ENCODE measurements around the gene CPPED1. TPM values are rescaled to one million over a fixed set of nuclear protein-coding genes. Genes with fewer than 3 reads are reported as not detected.
A peak's percentile ranks its signal among the peaks of the same experiment; 100 is the strongest.

CPPED1 gene
- total RNA-seq, 1 experiment from 2014 or later, result 8.1 TPM

- ChIA-PET POLR2A (no interaction called here), CTCF (no interaction called here), RAD21 (ENCODE audit: low non-redundant PET in 1 of 2, low total read pairs in 2 of 2, uncharacterized antibody in 2 of 2, unreplicated experiment in 2 of 2) (no interaction called here)
- H4K20me1 ChIP-seq (ENCODE audit: insufficient read depth), result no peaks in the 10 kb centered on the region
- no peak for DNase-seq (ENCODE audit: low read depth, low spot score)
- TF ChIP-seq EGR1 (IDR thresholded peaks at IDR 0.05; ENCODE audit: low read depth) (no peak), RAD21 (IDR thresholded peaks at IDR 0.05; ENCODE audit: low read depth) (no peak), JUND (IDR thresholded peaks at IDR 0.05) (no peak), POLR2AphosphoS5 (IDR thresholded peaks at IDR 0.05; ENCODE audit: low read depth, low read length) (no peak), CEBPB (IDR thresholded peaks at IDR 0.05; ENCODE audit: low read depth) (no peak), FOSL1 (IDR thresholded peaks at IDR 0.05; ENCODE audit: low read depth) (no peak), POLR2A (IDR thresholded peaks at IDR 0.05; ENCODE audit: borderline replicate concordance, extremely low read depth, insufficient read depth, insufficient read length) (no peak), ZNF274 (IDR thresholded peaks at IDR 0.05; ENCODE audit: low read depth, low read length) (no peak), ELF1 (IDR thresholded peaks at IDR 0.05; ENCODE audit: borderline replicate concordance, low read depth) (no peak)
- no peaks in the 10 kb centered on the region for H3K36me3 ChIP-seq (ENCODE audit: control insufficient read depth in 1 of 2, insufficient read depth in 2 of 2, low read length in 2 of 2)
- no peak overlapping the region for H2AFZ ChIP-seq (ENCODE audit: low read depth, low read length, poor library complexity, severe bottlenecking)
- no TSS peak for BruUV-seq (replicated peaks)
- no peaks in the 10 kb centered on the region for H3K9me2 ChIP-seq (ENCODE audit: insufficient read depth)
- no peaks in the 10 kb centered on the region for H3K79me2 ChIP-seq (ENCODE audit: insufficient read depth, low read length)
- intact Hi-C loops (cut with micrococcal nuclease), result no loop called here
- 0 out of 2 replicates have a peak, but pooled peaks cover 3% of the 10 kb centered on the region for H3K27me3 ChIP-seq (ENCODE audit: insufficient read depth, low read length)
- H3K4me2 ChIP-seq (ENCODE audit: low read length), result no peak overlapping the region
- H3K4me3 ChIP-seq (replicated peaks in 1 of 2; ENCODE audit: low read depth in 1 of 2, low read length in 2 of 2), result no peak overlapping the region
- ATAC-seq, result no peak
- no peak overlapping the region for H3K9ac ChIP-seq (ENCODE audit: low read length)
- no peaks in the 10 kb centered on the region for H3K9me3 ChIP-seq (ENCODE audit: control insufficient read depth in 1 of 2, insufficient read depth in 1 of 2, low read depth in 1 of 2, low read length in 2 of 2)
- peaks cover 12 to 26% of the 10 kb centered on the region in 2 experiments for H3K4me1 ChIP-seq (ENCODE audit: control insufficient read depth in 1 of 2, insufficient read depth in 2 of 2, low read length in 2 of 2)
- H3K27ac ChIP-seq (ENCODE audit: low read depth, low read length), result no peak overlapping the region
These were observed 178.0 kb downstream of the CPPED1 start for GRCh38 chr16:12625716-12626115.

- RAD21 ChIA-PET (ENCODE audit: low non-redundant PET in 1 of 2, low total read pairs in 2 of 2, uncharacterized antibody in 2 of 2, unreplicated experiment in 2 of 2), result no interaction called here
- peak; percentile 47; the same call in 1 of the 2 replicates for ATAC-seq
- POLR2A ChIA-PET, result no interaction called here
- Histone ChIP-seq H3K9me2 (ENCODE audit: insufficient read depth) (no peaks in the 10 kb centered on the region), H3K4me1 (ENCODE audit: control insufficient read depth in 1 of 2, insufficient read depth in 2 of 2, low read length in 2 of 2) (peaks cover 12 to 26% of the 10 kb centered on the region in 2 experiments), H3K9ac (ENCODE audit: low read length) (no peak overlapping the region), H2AFZ (ENCODE audit: low read depth, low read length, poor library complexity, severe bottlenecking) (no peak overlapping the region), H3K27me3 (ENCODE audit: insufficient read depth, low read length) (0 out of 2 replicates have a peak, but pooled peaks cover 3% of the 10 kb centered on the region), H3K79me2 (ENCODE audit: insufficient read depth, low read length) (no peaks in the 10 kb centered on the region), H4K20me1 (ENCODE audit: insufficient read depth) (no peaks in the 10 kb centered on the region), H3K4me3 (replicated peaks in 1 of 2; ENCODE audit: low read depth in 1 of 2, low read length in 2 of 2) (no peak overlapping the region), H3K9me3 (ENCODE audit: control insufficient read depth in 1 of 2, insufficient read depth in 1 of 2, low read depth in 1 of 2, low read length in 2 of 2) (no peaks in the 10 kb centered on the region), H3K4me2 (ENCODE audit: low read length) (no peak overlapping the region), H3K36me3 (ENCODE audit: control insufficient read depth in 1 of 2, insufficient read depth in 2 of 2, low read length in 2 of 2) (no peaks in the 10 kb centered on the region), H3K27ac (ENCODE audit: low read depth, low read length) (no peak overlapping the region)
- BruUV-seq (replicated peaks), result no TSS peak
- no peak for DNase-seq (ENCODE audit: low read depth, low spot score)
- CTCF ChIA-PET, result no interaction called here
- TF ChIP-seq TCF7L2 (IDR thresholded peaks at IDR 0.05; ENCODE audit: borderline replicate concordance, extremely low read depth, insufficient read depth, insufficient read length) (no peak), POLR2A (IDR thresholded peaks at IDR 0.05; ENCODE audit: borderline replicate concordance, extremely low read depth, insufficient read depth, insufficient read length) (no peak), ELF1 (IDR thresholded peaks at IDR 0.05; ENCODE audit: borderline replicate concordance, low read depth) (no peak), YY1 (IDR thresholded peaks at IDR 0.05; ENCODE audit: extremely low read depth, insufficient replicate concordance, low read depth, low read length) (no peak), SRF (IDR thresholded peaks at IDR 0.05; ENCODE audit: low read depth) (no peak), EZH2phosphoT487 (IDR thresholded peaks at IDR 0.05; ENCODE audit: borderline replicate concordance) (no peak), SIN3A (IDR thresholded peaks at IDR 0.05; ENCODE audit: low read depth) (no peak)
- intact Hi-C loops (cut with micrococcal nuclease), result no loop called here
These were observed 178.6 kb downstream of the CPPED1 start for GRCh38 chr16:12625068-12625467.
